Activated T-cell treated with anti-CD3 and anti-CD28 coated beads, Interleukin-2, amount 50 U/mL, for 4 hours (primary cell): ENCODE measurements around the gene SFPQ. TPM values are rescaled to one million over a fixed set of nuclear protein-coding genes. Genes with fewer than 3 reads are reported as not detected.

Experiments used
- ATAC-seq, 2 donors: fragments of 200-7000 bp; cut with Tn5 transposase; one replicate each; pipeline ENCODE4 v1.10.0; 2021
- DNase-seq: peaks from one replicate; pipeline ENCODE4 v3.0.0-alpha.2; 2020
- H3K27me3 Mint-ChIP-seq: one replicate; pipeline ENCODE4 v1.8.0; 2021; ENCODE audit warnings: low read depth, mixed read lengths
- H3K36me3 Mint-ChIP-seq: one replicate; pipeline ENCODE4 v1.8.0; 2022; ENCODE audit warnings: mixed read lengths; ENCODE audit not compliant: insufficient read depth
- H3K4me1 Mint-ChIP-seq: one replicate; pipeline ENCODE4 v1.8.0; 2021; ENCODE audit warnings: low read depth, mixed read lengths
- H3K4me3 Mint-ChIP-seq: one replicate; pipeline ENCODE4 v1.8.0; 2021; ENCODE audit warnings: mild to moderate bottlenecking, moderate library complexity, mixed read lengths
- H3K9me3 Mint-ChIP-seq: one replicate; pipeline ENCODE4 v1.8.0; 2021; ENCODE audit warnings: mixed read lengths
- total RNA-seq, 3 donors: library from RNA; stranded (reverse); gene quantifications; one replicate each; pipeline ENCODE4 v1.2.1, GENCODE V29; 2021

SFPQ gene
- total RNA-seq, 3 donors from 2014 or later = 462 to 466 (median 464) TPM

DNA sequence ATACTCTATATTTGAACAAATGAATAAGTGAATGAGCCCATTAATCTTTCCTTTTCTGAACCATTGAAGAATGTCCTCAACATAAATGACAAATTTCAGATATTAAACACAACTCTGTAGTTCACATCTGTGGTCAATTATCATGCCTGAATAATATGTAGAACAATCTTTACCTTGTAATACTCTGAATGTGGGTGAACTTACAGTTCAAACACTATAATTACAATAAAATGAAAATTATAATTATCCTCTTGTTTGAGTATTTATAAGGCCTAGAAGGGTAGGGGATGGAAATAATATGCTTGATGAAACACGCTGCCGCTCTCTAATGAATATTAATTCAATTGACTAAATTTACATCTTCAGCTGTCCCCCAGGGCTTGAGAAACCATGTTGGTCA, 8.7 kb upstream of the SFPQ start:
- ATAC-seq (no peak), DNase-seq (no peak)
- H3K4me1 Mint-ChIP-seq = peaks cover 5% of the 10 kb centered on the region
- no peaks in the 10 kb centered on the region for H3K27me3 Mint-ChIP-seq
- no peaks in the 10 kb centered on the region for H3K36me3 Mint-ChIP-seq
- no peaks in the 10 kb centered on the region for H3K9me3 Mint-ChIP-seq
- H3K4me3 Mint-ChIP-seq = no peak overlapping the region

- Mint-ChIP-seq H3K27me3 (no peaks in the 10 kb centered on the region), H3K9me3 (no peaks in the 10 kb centered on the region), H3K4me3 (peak overlapping the region; percentile 99), H3K4me1 (peaks cover 42% of the 10 kb centered on the region), H3K36me3 (peaks cover 46% of the 10 kb centered on the region)
- ATAC-seq (peak; percentile 44 to 49), DNase-seq (peak; percentile 88)
Measured at GRCh38 chr1:35192056-35192852, 691 bp downstream of the SFPQ start.

DNA sequence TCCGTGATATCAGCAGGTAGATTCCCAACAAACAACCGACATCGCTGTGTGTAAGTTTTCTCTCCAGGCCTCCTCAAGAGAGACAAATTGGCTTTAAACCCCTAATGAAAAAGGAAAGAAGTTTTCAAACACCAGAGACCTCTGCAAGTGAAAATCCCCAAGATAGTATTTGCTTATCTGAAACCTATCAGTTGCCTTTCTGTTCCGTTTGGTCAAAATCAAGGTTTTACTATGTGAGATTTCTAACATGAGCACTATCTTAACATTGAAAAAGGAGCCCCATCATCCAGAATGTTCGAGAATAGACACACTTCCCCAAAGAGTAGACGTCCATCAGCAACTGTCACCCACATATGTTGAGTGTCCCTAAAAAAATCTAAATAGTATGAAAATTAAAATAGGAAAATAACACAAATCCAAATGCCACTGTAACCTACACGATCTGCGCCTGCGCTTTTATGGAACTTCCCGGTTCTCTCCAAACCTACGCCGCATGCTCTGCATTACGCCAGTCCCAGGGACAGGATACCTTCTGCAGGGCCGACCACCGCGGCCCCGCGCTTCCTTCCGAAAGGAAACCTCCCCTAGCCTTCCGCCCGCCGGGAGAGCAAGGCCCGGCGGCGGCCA, 1.4 kb downstream of the SFPQ start:
- Mint-ChIP-seq H3K27me3 (no peaks in the 10 kb centered on the region), H3K4me1 (peaks cover 49% of the 10 kb centered on the region)
- no peak for ATAC-seq

GRCh38 chr1:35190784-35191183, 2.2 kb downstream of the SFPQ start:
- no peaks in the 10 kb centered on the region for H3K9me3 Mint-ChIP-seq
- peak overlapping the region; percentile 99 for H3K4me3 Mint-ChIP-seq
- no peak for DNase-seq
- peaks cover 57% of the 10 kb centered on the region for H3K4me1 Mint-ChIP-seq
- ATAC-seq = no peak
- H3K36me3 Mint-ChIP-seq = peaks cover 58% of the 10 kb centered on the region
- no peaks in the 10 kb centered on the region for H3K27me3 Mint-ChIP-seq

More for the DNA sequence above, 1.4 kb downstream of the SFPQ start:
- peak overlapping the region; percentile 99 for H3K4me3 Mint-ChIP-seq
- H3K9me3 Mint-ChIP-seq = no peaks in the 10 kb centered on the region
- DNase-seq = no peak
- H3K36me3 Mint-ChIP-seq = peaks cover 52% of the 10 kb centered on the region

DNA sequence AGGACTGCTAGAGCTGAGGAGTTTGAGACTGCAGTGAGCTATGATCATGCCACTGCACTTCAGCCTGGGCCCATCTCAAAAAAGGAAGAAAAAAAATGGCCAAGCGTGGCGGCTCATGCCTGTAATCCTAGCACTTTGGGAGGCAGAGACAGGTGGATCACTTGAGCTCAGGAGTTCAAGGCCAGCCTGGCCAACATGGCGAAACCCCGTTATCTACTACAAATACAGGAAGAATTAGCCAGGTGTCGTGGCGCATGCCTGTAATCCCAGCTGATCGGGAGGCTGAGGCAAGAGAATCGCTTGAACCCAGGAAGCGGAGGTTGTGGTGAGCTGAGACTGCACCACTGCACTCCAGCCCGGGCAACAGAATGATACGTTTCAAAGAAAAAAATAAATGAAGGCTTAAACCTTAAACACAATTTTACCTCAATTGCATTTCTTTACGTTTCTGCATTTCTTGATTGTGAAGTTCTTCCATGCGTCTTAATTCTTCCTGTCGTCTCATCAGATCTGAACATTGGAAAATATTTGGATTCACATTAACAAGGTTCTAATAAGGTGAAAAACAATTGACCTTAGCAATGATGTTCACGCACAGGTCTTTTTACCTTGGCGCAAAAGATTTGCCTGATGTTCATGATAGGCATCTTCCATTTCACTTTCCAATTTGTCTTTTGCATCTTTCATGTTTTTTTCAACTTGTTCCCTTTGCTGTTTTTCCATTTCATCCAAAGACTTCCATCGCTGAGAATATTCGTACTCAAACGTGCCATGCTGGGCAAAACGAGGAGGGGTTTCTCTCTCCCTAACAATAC, 4.2 kb downstream of the SFPQ start:
- H3K27me3 Mint-ChIP-seq = no peaks in the 10 kb centered on the region
- no peak for DNase-seq
- no peaks in the 10 kb centered on the region for H3K9me3 Mint-ChIP-seq
- peaks cover 76% of the 10 kb centered on the region for H3K36me3 Mint-ChIP-seq
- ATAC-seq = no peak
- H3K4me1 Mint-ChIP-seq = peaks cover 72% of the 10 kb centered on the region
- H3K4me3 Mint-ChIP-seq = peak overlapping the region; percentile 99

GRCh38 chr1:35187816-35188342, 5.1 kb downstream of the SFPQ start:
- peaks cover 74% of the 10 kb centered on the region for H3K4me1 Mint-ChIP-seq
- DNase-seq = no peak
- ATAC-seq = no peak

GRCh38 chr1:35186239-35186638, 6.7 kb downstream of the SFPQ start:
- Mint-ChIP-seq H3K36me3 (peaks cover 89% of the 10 kb centered on the region), H3K4me1 (peaks cover 91% of the 10 kb centered on the region), H3K9me3 (no peaks in the 10 kb centered on the region), H3K4me3 (no peak overlapping the region), H3K27me3 (no peaks in the 10 kb centered on the region)
- no peak for ATAC-seq
- no peak for DNase-seq

More at GRCh38 chr1:35187816-35188342, 5.1 kb downstream of the SFPQ start:
- no peaks in the 10 kb centered on the region for H3K27me3 Mint-ChIP-seq
- H3K4me3 Mint-ChIP-seq = peak overlapping the region; percentile 99
- peaks cover 82% of the 10 kb centered on the region for H3K36me3 Mint-ChIP-seq
- no peaks in the 10 kb centered on the region for H3K9me3 Mint-ChIP-seq

- H3K27me3 Mint-ChIP-seq = no peaks in the 10 kb centered on the region
- no peak for ATAC-seq
- no peaks in the 10 kb centered on the region for H3K9me3 Mint-ChIP-seq
- H3K4me3 Mint-ChIP-seq = peak overlapping the region; percentile 48
- H3K36me3 Mint-ChIP-seq = peaks cover 88% of the 10 kb centered on the region
- DNase-seq = no peak
- H3K4me1 Mint-ChIP-seq = peaks cover 96% of the 10 kb centered on the region
Measured at GRCh38 chr1:35185200-35185599, 7.7 kb downstream of the SFPQ start.

DNA sequence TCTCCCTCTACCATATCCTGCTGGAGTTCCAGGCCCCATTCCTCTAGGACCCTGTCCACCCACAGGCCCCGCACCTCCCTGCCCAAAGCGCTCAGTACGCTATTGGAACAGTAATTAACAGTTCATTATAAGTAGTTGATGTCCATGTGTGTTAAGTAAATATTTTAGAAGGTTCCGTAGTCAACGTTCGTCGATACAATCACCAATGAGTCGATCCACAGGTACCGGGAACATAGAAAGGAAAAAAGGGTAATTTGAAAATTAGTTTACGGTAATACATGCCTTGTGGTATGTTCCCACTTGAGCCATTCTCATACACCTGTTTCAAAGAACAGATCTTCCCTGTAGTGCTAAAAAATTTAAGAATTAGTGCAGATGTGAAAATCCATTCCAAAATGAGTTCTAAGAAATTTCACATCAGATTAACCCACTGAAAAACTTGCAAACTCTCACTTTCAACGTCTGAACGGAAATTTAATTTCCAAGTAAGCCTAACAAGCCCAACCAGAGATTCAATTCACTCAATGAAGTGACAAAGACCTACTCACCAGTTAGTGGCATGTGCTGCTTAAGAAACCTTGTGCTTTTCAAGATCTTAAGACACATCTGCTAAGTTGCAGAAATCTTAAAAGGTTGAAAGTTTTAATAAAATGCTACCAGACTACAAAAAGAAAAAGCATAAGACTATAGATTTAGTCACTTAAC, 8.3 kb downstream of the SFPQ start:
- H3K36me3 Mint-ChIP-seq = peaks cover 86% of the 10 kb centered on the region
- ATAC-seq (no peak), DNase-seq (no peak)
- no peaks in the 10 kb centered on the region for H3K27me3 Mint-ChIP-seq
- H3K4me3 Mint-ChIP-seq = peak overlapping the region; percentile 48
- peaks cover 96% of the 10 kb centered on the region for H3K4me1 Mint-ChIP-seq
- no peaks in the 10 kb centered on the region for H3K9me3 Mint-ChIP-seq

GRCh38 chr1:35181790-35182455, 11.0 kb downstream of the SFPQ start:
- H3K4me1 Mint-ChIP-seq = peaks cover 84% of the 10 kb centered on the region
- ATAC-seq (no peak), DNase-seq (no peak)
- H3K36me3 Mint-ChIP-seq = peaks cover 73% of the 10 kb centered on the region
- H3K27me3 Mint-ChIP-seq = no peaks in the 10 kb centered on the region
- H3K4me3 Mint-ChIP-seq = no peak overlapping the region
- H3K9me3 Mint-ChIP-seq = no peaks in the 10 kb centered on the region

- Mint-ChIP-seq H3K4me1 (peaks cover 73% of the 10 kb centered on the region), H3K4me3 (peak overlapping the region; percentile 0), H3K9me3 (no peaks in the 10 kb centered on the region), H3K36me3 (peaks cover 67% of the 10 kb centered on the region), H3K27me3 (no peaks in the 10 kb centered on the region)
- peak; percentile 77 to 89 for ATAC-seq
- no peak for DNase-seq
Measured at GRCh38 chr1:35180776-35181374, 12.1 kb downstream of the SFPQ start.

DNA sequence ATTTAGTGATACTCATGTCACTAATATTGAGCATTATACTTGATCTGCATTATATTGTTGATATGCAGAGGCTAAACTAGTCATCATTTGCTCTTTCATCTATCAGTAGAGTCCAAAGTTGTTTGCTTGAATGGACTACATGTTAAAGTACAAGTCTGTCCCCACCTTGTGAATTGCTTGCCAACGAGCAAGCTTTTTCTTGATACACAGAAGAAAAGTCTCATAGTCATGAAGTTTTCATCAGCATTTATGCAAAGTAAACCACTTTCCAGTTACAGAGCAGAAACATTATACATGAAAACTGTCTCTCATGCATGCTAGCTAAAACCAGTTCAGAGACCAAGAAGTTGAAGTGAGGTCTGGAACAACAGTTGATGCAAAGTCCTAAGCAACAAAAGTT, 13.0 kb downstream of the SFPQ start:
- Mint-ChIP-seq H3K4me1 (peaks cover 63% of the 10 kb centered on the region), H3K9me3 (no peaks in the 10 kb centered on the region), H3K27me3 (no peaks in the 10 kb centered on the region), H3K4me3 (peak overlapping the region; percentile 42), H3K36me3 (peaks cover 63% of the 10 kb centered on the region)
- ATAC-seq (no peak), DNase-seq (no peak)

DNA sequence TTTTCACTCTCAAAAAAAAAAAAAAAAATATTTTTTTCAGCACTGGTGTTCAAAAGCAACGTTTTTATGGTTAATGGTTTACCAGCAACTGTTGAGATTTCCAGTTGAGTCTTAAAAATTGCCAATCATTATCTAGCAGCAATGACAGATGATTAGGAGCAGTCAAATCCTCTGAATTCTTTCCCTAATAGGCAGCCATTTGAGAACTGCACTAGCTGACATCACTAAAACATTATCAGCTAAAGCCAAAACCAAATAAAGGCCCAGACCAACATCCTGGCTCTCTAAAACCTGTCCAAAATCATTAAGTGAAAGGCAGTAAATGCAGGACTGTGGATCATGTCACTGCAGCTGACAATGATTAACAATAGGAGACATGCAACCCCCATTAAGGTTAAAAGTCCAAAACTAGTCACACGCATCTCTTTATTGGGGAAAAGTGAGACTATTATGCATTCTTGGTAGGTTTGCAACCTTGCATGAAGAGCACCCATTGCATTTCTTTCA, 14.0 kb downstream of the SFPQ start:
- ATAC-seq = no peak
- Mint-ChIP-seq H3K9me3 (no peaks in the 10 kb centered on the region), H3K4me3 (no peak overlapping the region), H3K4me1 (peaks cover 55% of the 10 kb centered on the region), H3K36me3 (peaks cover 60% of the 10 kb centered on the region), H3K27me3 (no peaks in the 10 kb centered on the region)
- no peak for DNase-seq
